Measurements from ENCODE around the gene TTC39A.

Gene TTC39A

DNA sequence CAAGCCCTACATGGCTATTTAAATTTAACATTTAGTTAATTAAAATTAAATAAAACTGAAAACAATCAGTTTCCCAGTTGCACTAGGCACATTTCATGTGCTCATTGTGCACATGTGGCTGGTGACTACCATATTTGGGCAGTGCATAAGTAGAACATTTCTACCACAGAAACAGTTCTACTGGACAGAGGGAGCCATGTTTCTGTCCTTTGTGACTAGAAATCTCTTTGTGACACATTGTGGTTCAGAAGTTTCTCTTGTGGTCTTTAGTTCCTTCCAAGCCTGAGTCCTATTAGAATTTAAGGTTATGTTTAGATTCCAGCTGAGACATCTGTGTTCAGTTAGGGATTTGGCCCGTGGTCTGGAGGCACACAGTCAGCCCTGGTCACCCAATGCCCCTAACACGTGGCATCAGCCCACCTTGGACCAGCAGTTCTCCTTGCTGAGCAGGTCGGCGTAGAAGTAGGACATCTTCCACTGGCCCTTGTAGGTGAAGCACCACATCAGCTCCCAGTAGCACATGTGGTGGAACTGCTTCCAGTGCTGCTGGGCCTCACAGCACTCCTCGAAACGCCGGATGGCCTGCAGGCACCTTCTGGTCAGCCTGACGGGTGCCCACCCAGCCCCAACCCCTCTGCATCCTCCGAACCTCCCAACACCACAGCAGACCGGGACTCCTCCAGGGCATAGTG lies 29.1 kb downstream of the TTC39A start:
- H3K9me3 ChIP-seq (ENCODE audit: insufficient read depth, low read length): no peaks in the 10 kb centered on the region
- no peak overlapping the region for H3K4me3 ChIP-seq (ENCODE audit: insufficient read depth, low read length, poor library complexity, severe bottlenecking)
- no peaks in the 10 kb centered on the region for H3K9me2 ChIP-seq (replicated peaks; ENCODE audit: insufficient read depth, low read length)
- H2AFZ ChIP-seq (ENCODE audit: low read depth, low read length, severe bottlenecking): no peak overlapping the region
- H3K9ac ChIP-seq (ENCODE audit: low read length): no peak overlapping the region
- H3K27me3 ChIP-seq (ENCODE audit: low read length): no peaks in the 10 kb centered on the region
- H3K4me2 ChIP-seq (ENCODE audit: low read depth, low read length, poor library complexity, severe bottlenecking): no peak overlapping the region
- no peak overlapping the region for H3K27ac ChIP-seq (ENCODE audit: low read depth, low read length)
- H3F3A ChIP-seq (ENCODE audit: insufficient read depth): no peaks in the 10 kb centered on the region
- H4K20me1 ChIP-seq (ENCODE audit: low read depth, low read length): no peaks in the 10 kb centered on the region
- no peak for TF ChIP-seq EZH2phosphoT487 (conservative IDR thresholded peaks at IDR 0.05; ENCODE audit: low read length)
- TF ChIP-seq, protein P1, sequence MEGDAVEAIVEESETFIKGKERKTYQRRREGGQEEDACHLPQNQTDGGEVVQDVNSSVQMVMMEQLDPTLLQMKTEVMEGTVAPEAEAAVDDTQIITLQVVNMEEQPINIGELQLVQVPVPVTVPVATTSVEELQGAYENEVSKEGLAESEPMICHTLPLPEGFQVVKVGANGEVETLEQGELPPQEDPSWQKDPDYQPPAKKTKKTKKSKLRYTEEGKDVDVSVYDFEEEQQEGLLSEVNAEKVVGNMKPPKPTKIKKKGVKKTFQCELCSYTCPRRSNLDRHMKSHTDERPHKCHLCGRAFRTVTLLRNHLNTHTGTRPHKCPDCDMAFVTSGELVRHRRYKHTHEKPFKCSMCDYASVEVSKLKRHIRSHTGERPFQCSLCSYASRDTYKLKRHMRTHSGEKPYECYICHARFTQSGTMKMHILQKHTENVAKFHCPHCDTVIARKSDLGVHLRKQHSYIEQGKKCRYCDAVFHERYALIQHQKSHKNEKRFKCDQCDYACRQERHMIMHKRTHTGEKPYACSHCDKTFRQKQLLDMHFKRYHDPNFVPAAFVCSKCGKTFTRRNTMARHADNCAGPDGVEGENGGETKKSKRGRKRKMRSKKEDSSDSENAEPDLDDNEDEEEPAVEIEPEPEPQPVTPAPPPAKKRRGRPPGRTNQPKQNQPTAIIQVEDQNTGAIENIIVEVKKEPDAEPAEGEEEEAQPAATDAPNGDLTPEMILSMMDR (IDR thresholded peaks at IDR 0.05; ENCODE audit: insufficient read depth, low read length, poor library complexity, severe bottlenecking): no peak
- no peaks in the 10 kb centered on the region for H3K36me3 ChIP-seq (ENCODE audit: low read length)
- no peaks in the 10 kb centered on the region for H3K79me2 ChIP-seq (ENCODE audit: insufficient read depth, low read length)

DNA sequence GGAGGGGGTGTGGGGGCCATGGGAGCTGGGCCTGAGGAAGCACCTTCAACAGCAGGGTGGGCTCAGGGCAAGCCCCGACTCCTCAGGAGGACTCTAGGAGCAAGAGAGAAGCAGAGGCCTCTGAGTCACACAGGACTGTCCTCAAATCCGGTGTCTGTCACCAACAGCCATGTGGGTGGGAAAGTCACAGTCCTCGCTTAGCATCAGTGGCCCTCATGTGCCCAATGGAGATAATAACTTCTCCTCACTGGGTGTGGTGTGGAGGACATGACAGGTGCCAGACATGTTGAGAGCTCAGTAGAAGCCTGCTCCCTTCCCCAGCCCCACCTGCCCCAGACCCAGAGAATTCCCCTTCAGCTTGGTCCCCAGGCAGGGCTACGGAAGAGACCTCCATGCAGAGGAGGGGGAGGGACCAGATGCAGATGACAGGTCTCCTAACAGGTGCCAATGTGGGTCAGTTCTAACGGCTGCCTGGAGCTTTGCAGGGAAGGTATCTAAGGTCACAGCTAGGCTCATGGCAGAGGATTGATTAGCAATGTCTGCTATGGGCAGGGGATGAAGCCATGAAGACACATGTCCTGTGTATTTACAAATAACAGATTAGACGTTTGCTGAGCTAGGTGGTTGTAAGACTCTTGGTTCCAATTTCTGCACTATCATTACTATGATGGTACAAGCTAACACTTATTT lies 30.2 kb downstream of the TTC39A start:
- TF ChIP-seq, protein P1 (IDR thresholded peaks at IDR 0.05; ENCODE audit: insufficient read depth, low read length, poor library complexity, severe bottlenecking): no peak
- no peak for TF ChIP-seq EZH2phosphoT487 (conservative IDR thresholded peaks at IDR 0.05; ENCODE audit: low read length)
- Histone ChIP-seq H3K9me2 (replicated peaks; ENCODE audit: insufficient read depth, low read length) (no peaks in the 10 kb centered on the region), H3K36me3 (ENCODE audit: low read length) (no peaks in the 10 kb centered on the region), H2AFZ (ENCODE audit: low read depth, low read length, severe bottlenecking) (no peak overlapping the region), H4K20me1 (ENCODE audit: low read depth, low read length) (no peaks in the 10 kb centered on the region), H3K4me3 (ENCODE audit: insufficient read depth, low read length, poor library complexity, severe bottlenecking) (no peak overlapping the region), H3K27me3 (ENCODE audit: low read length) (no peaks in the 10 kb centered on the region), H3K9me3 (ENCODE audit: insufficient read depth, low read length) (no peaks in the 10 kb centered on the region), H3K27ac (ENCODE audit: low read depth, low read length) (no peak overlapping the region), H3K4me2 (ENCODE audit: low read depth, low read length, poor library complexity, severe bottlenecking) (no peak overlapping the region), H3F3A (ENCODE audit: insufficient read depth) (no peaks in the 10 kb centered on the region), H3K9ac (ENCODE audit: low read length) (no peak overlapping the region), H3K79me2 (ENCODE audit: insufficient read depth, low read length) (no peaks in the 10 kb centered on the region)

DNA sequence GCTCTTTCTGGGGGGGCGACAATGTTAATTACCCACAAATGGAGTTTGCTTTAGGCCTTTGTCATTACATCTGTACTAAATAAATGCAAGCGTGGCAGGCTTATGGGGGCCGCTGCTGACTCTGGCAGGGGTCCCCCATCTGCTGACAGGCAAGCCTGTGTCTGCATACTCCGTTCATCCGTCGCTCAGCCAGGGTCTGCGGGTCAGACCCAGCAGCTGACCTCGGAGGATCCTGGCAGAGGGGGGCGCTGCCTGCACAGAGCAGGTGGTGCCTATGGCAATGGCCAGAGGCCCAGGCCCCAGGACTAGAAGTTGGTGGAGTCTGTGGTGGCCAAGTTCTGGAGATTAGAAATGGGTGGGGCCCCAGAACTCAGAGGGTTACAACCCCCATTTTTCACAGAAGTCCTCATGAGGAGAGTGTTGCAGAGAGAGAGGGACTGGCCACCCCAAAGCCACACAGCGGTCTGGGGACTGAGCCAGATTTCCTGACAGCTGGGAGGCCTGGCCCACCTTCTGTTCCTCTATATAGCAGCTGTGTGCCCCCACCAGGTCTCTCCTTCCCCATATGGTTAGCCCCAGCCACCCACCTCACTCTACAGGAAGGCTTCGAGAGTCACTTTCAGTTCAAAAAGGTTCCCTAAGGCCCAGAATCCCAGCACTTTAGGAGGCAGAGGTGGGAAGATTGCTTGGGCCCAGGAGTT lies 31.0 kb downstream of the TTC39A start:
- no peak overlapping the region for H3K9ac ChIP-seq (ENCODE audit: low read length)
- no peak overlapping the region for H3K4me2 ChIP-seq (ENCODE audit: low read depth, low read length, poor library complexity, severe bottlenecking)
- H3F3A ChIP-seq (ENCODE audit: insufficient read depth): no peaks in the 10 kb centered on the region
- H2AFZ ChIP-seq (ENCODE audit: low read depth, low read length, severe bottlenecking): no peak overlapping the region
- H3K4me3 ChIP-seq (ENCODE audit: insufficient read depth, low read length, poor library complexity, severe bottlenecking): no peak overlapping the region
- no peaks in the 10 kb centered on the region for H3K27me3 ChIP-seq (ENCODE audit: low read length)
- no peaks in the 10 kb centered on the region for H3K79me2 ChIP-seq (ENCODE audit: insufficient read depth, low read length)
- no peaks in the 10 kb centered on the region for H3K9me2 ChIP-seq (replicated peaks; ENCODE audit: insufficient read depth, low read length)
- TF ChIP-seq, protein P1 (IDR thresholded peaks at IDR 0.05; ENCODE audit: insufficient read depth, low read length, poor library complexity, severe bottlenecking): no peak
- no peak for TF ChIP-seq EZH2phosphoT487 (conservative IDR thresholded peaks at IDR 0.05; ENCODE audit: low read length)
- H3K36me3 ChIP-seq (ENCODE audit: low read length): no peaks in the 10 kb centered on the region
- no peaks in the 10 kb centered on the region for H3K9me3 ChIP-seq (ENCODE audit: insufficient read depth, low read length)
- H4K20me1 ChIP-seq (ENCODE audit: low read depth, low read length): no peaks in the 10 kb centered on the region
- no peak overlapping the region for H3K27ac ChIP-seq (ENCODE audit: low read depth, low read length)
